ENCODE results near the gene NPDC1.

Gene NPDC1

GRCh38 chr9:137030538-137031527 lies 15.1 kb downstream of the NPDC1 start:
- TF ChIP-seq GATA2 (IDR thresholded peaks at IDR 0.05; ENCODE audit: low read depth, low read length) = no peak
- no peak for TF ChIP-seq GATA3 (IDR thresholded peaks at IDR 0.05; ENCODE audit: low read depth, low read length)

DNA sequence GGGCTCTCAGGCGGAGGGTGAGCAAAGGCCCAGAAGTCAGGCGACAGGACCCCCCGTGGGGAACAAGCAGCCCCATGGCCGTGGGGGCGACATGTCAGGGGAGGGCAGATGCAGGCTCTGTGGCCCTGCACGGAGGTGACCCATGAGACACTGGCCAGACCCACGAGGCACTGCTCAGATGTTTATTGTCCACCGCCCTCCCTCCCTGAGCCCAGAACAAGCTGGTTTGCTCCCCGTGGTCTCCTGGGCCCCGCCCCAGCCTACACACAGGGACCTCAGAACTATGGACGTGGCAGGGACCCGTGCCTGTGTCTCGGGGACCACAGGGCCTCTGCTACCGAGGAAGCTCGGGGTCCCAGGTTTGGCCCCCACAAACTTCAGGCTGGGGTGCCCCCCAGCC lies 16.0 kb downstream of the NPDC1 start:
- no peak for TF ChIP-seq GATA2 (IDR thresholded peaks at IDR 0.05; ENCODE audit: low read depth, low read length)
- TF ChIP-seq GATA3 (IDR thresholded peaks at IDR 0.05; ENCODE audit: low read depth, low read length) = no peak

GRCh38 chr9:137029058-137029936 lies 16.7 kb downstream of the NPDC1 start:
- TF ChIP-seq GATA2 (IDR thresholded peaks at IDR 0.05; ENCODE audit: low read depth, low read length) = no peak
- no peak for TF ChIP-seq GATA3 (IDR thresholded peaks at IDR 0.05; ENCODE audit: low read depth, low read length)

GRCh38 chr9:137028263-137029057 lies 17.5 kb downstream of the NPDC1 start:
- no peak for TF ChIP-seq GATA2 (IDR thresholded peaks at IDR 0.05; ENCODE audit: low read depth, low read length)
- TF ChIP-seq GATA3 (IDR thresholded peaks at IDR 0.05; ENCODE audit: low read depth, low read length) = no peak

DNA sequence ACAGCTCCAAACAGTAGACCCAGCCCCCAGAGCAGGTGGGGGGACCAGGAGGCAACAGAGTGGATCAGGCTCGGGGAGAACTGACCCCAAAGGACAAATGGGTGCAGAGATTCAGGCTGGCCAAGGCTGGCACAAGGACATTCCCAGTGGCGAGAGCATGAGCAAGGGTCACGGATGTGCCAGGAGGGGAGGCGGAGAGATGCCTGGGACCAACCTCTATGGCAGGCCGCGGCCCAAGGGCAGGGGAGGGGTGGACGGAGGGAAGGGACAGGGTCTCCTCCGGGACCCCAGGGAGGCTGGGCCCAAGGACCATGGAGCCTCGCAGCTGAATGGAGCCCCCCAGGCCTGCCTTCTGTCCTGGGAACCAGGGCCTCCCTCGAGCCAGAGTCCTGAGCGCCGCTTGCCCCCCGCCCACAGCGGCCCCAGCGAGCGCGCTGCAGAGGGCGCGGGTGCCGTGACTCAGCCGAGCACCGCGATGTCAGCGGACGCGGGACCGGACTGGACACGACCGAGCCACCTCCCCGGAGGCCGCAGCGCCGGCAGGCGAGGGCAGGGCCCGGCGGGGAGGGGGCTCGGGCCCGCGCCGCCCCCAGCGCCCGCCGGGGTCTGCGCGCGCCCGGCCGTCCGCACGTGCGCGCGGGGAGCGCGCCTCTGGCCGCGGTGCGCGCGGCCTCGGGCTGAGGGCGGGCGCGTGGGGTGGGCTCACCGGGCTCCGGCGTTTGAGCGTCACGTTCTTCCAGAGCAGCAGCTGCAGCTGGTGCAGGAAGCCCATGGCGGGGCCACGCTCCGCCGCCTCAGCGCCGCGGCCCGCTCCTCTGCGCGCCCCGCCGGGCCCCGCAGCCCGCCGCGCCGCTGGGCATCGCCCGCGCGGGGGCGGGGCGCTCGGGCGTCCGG lies 18.4 kb downstream of the NPDC1 start, which contains the start of gene ABCA2:
TSS of gene ABCA2 (minus strand) at position 869 of the 894 bp plus-strand sequence. CDS start at position 772, 97 bp downstream.
- TF ChIP-seq GATA3 (IDR thresholded peaks at IDR 0.05; ENCODE audit: low read depth, low read length) = no peak
- no peak for TF ChIP-seq GATA2 (IDR thresholded peaks at IDR 0.05; ENCODE audit: low read depth, low read length)

DNA sequence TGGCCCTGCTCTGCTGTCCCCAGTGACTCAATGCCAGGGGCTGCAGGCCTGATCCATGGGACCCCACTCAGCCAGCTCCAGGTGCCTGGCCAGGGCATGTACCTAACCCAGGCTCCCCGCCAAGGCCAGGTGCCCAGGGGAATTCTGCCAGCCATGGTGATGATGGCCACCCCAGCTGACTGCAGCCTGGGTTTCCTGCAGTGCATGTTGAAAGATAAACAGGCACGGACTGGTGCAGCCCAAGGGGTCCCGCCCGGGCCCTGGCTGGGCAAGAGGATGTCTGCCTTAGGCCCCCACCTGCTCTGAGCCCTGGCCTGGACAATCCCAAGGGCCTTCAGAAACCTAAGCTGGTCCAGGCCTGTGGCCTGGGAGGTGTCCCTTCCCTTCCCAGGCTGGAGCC lies 19.1 kb downstream of the NPDC1 start:
- no peak for TF ChIP-seq GATA3 (IDR thresholded peaks at IDR 0.05; ENCODE audit: low read depth, low read length)

- TF ChIP-seq GATA3 (IDR thresholded peaks at IDR 0.05; ENCODE audit: low read depth, low read length) (no peak), GATA2 (IDR thresholded peaks at IDR 0.05; ENCODE audit: low read depth, low read length) (no peak)
Measured at GRCh38 chr9:137026384-137026783, 19.6 kb downstream of the NPDC1 start.

DNA sequence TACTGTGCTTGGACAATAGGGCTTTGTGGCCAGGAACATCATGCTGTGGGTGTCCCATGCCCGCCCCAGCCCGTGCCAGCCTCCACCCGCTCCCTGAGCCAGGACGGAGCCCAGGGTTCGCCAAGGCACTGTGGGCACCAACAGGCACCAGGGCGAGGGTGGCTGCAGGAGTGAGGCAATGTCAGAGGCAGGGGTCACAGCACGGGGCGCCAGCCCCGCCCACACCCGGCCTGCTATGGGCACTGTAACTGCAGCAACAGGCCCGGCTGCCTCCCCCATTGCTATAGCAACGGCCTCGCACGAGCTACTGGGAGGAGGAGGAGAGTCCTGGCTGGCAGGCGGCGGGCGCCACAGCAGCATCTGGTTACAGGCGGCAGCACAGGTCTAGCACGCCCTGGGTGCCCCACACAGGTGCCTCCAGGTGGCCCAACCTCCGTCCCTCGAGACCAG lies 20.4 kb downstream of the NPDC1 start:
- TF ChIP-seq GATA3 (IDR thresholded peaks at IDR 0.05; ENCODE audit: low read depth, low read length) (no peak), GATA2 (IDR thresholded peaks at IDR 0.05; ENCODE audit: low read depth, low read length) (no peak)

- TF ChIP-seq GATA3 (IDR thresholded peaks at IDR 0.05; ENCODE audit: low read depth, low read length) (no peak), GATA2 (IDR thresholded peaks at IDR 0.05; ENCODE audit: low read depth, low read length) (no peak)
Measured at GRCh38 chr9:137023583-137023991, 22.4 kb downstream of the NPDC1 start.

GRCh38 chr9:137023157-137023556 lies 22.8 kb downstream of the NPDC1 start:
- TF ChIP-seq GATA3 (IDR thresholded peaks at IDR 0.05; ENCODE audit: low read depth, low read length) (no peak), GATA2 (IDR thresholded peaks at IDR 0.05; ENCODE audit: low read depth, low read length) (no peak)

GRCh38 chr9:137022662-137023008 lies 23.3 kb downstream of the NPDC1 start:
- TF ChIP-seq GATA3 (IDR thresholded peaks at IDR 0.05; ENCODE audit: low read depth, low read length) = no peak
- TF ChIP-seq GATA2 (IDR thresholded peaks at IDR 0.05; ENCODE audit: low read depth, low read length) = no peak

- TF ChIP-seq GATA3 (IDR thresholded peaks at IDR 0.05; ENCODE audit: low read depth, low read length) (no peak), GATA2 (IDR thresholded peaks at IDR 0.05; ENCODE audit: low read depth, low read length) (no peak)
Measured at GRCh38 chr9:137021979-137022661, 23.9 kb downstream of the NPDC1 start.
